WTC11 (cell line): ENCODE measurements around the gene GNL1. TPM values are rescaled to one million over a fixed set of nuclear protein-coding genes. Genes with fewer than 3 reads are reported as not detected.

Source experiments
- ATAC-seq: fragments of 200-7000 bp; cut with Tn5 transposase; 2 replicates; pipeline ENCODE4 v1.10.0; 2021; ENCODE audit warnings: mild to moderate bottlenecking, moderate library complexity
- CTCF ChIA-PET: fragments of 300-600 bp; sonication (Branson Sonifier 250); formaldehyde crosslinking; loops from one replicate; lab custom pipeline; 2021; ENCODE audit warnings: antibody characterized with exemption; lab: Charles Lee
- POLR2A ChIA-PET: fragments of 350-600 bp; sonication (Branson Sonifier 250); formaldehyde crosslinking; loops from one replicate; lab custom pipeline; 2021; ENCODE audit warnings: antibody characterized with exemption; lab: Charles Lee
- DNase-seq: peaks from one replicate; pipeline ENCODE4 v3.0.0; 2021; ENCODE audit warnings: low spot score
- H3K27ac Mint-ChIP-seq: 2 replicates; pipeline ENCODE4 v1.8.0; 2021; ENCODE audit warnings: mixed read lengths
- H3K27me3 Mint-ChIP-seq: 2 replicates; pipeline ENCODE4 v1.8.0; 2021; ENCODE audit warnings: low read depth, mild to moderate bottlenecking, moderate library complexity, mixed read lengths
- H3K36me3 Mint-ChIP-seq: 2 replicates; pipeline ENCODE4 v1.8.0; 2021; ENCODE audit warnings: mixed read lengths
- H3K4me1 Mint-ChIP-seq: 2 replicates; pipeline ENCODE4 v1.8.0; 2022; ENCODE audit warnings: mixed read lengths
- H3K4me3 Mint-ChIP-seq: 2 replicates; pipeline ENCODE4 v1.8.0; 2021; ENCODE audit warnings: mild to moderate bottlenecking, moderate library complexity, mixed read lengths
- H3K9me3 Mint-ChIP-seq: 2 replicates; pipeline ENCODE4 v1.8.0; 2021; ENCODE audit warnings: mixed read lengths
- ATF1 ChIP-seq: sonication (generic); formaldehyde crosslinking; IDR thresholded peaks from 2 replicates; pipeline ENCODE4 v1.8.1; 2023; ENCODE audit warnings: mild to moderate bottlenecking, moderate library complexity, missing genetic modification reagents
- ATF3 ChIP-seq: sonication (generic); formaldehyde crosslinking; conservative IDR thresholded peaks from 2 replicates; pipeline ENCODE4 v1.8.1; 2022; ENCODE audit warnings: mild to moderate bottlenecking, missing genetic modification reagents
- CREB1 ChIP-seq: sonication (generic); formaldehyde crosslinking; IDR thresholded peaks from 2 replicates; pipeline ENCODE4 v1.8.0; 2023; ENCODE audit warnings: mild to moderate bottlenecking, missing genetic modification reagents
- GTF2I ChIP-seq: fragments of 250-450 bp; sonication (Bioruptor Pico); conservative IDR thresholded peaks from 2 replicates; pipeline ENCODE4 v1.4.0; 2021; ENCODE audit warnings: mild to moderate bottlenecking
- JUN ChIP-seq: sonication (generic); formaldehyde crosslinking; IDR thresholded peaks from 2 replicates; pipeline ENCODE4 v1.8.0; 2023; ENCODE audit warnings: mild to moderate bottlenecking, missing genetic modification reagents
- MAX ChIP-seq: sonication (generic); formaldehyde crosslinking; IDR thresholded peaks from 2 replicates; pipeline ENCODE4 v1.8.0; 2022; ENCODE audit warnings: mild to moderate bottlenecking, missing genetic modification reagents
- NFE2L1 ChIP-seq: sonication (generic); formaldehyde crosslinking; IDR thresholded peaks from 2 replicates; pipeline ENCODE4 v1.8.1; 2023; ENCODE audit warnings: missing genetic modification reagents
- RELA ChIP-seq: sonication (generic); formaldehyde crosslinking; IDR thresholded peaks from 2 replicates; pipeline ENCODE4 v1.8.1; 2022; ENCODE audit warnings: missing genetic modification reagents, mild to moderate bottlenecking, borderline replicate concordance
- SMAD4 ChIP-seq: sonication (generic); formaldehyde crosslinking; IDR thresholded peaks from 2 replicates; pipeline ENCODE4 v1.8.0; 2022; ENCODE audit warnings: mild to moderate bottlenecking, missing genetic modification reagents
- SP1 ChIP-seq: sonication (generic); formaldehyde crosslinking; conservative IDR thresholded peaks from 2 replicates; pipeline ENCODE4 v1.8.1; 2022; ENCODE audit warnings: missing genetic modification reagents
- ZBTB21 ChIP-seq: sonication (generic); formaldehyde crosslinking; IDR thresholded peaks from 2 replicates; pipeline ENCODE4 v1.8.1; 2023; ENCODE audit warnings: mild to moderate bottlenecking, missing genetic modification reagents, borderline replicate concordance
- ZNF121 ChIP-seq: sonication (generic); formaldehyde crosslinking; IDR thresholded peaks from 2 replicates; pipeline ENCODE4 v1.8.0; 2023; ENCODE audit warnings: missing genetic modification reagents
- ZNF425 ChIP-seq: fragments of 250-450 bp; sonication (Bioruptor Pico); conservative IDR thresholded peaks from 2 replicates; pipeline ENCODE4 v1.9.0; 2021; ENCODE audit warnings: mild to moderate bottlenecking
- total RNA-seq: library from RNA; stranded (reverse); gene quantifications from 3 replicates; pipeline ENCODE4 v1.2.3, GENCODE V29; 2021
- TF ChIP-seq, protein P1 (sequence below): sonication (generic); formaldehyde crosslinking; IDR thresholded peaks from 2 replicates; pipeline ENCODE4 v1.8.1; 2023; ENCODE audit warnings: mild to moderate bottlenecking, missing genetic modification reagents, moderate library complexity
- TF ChIP-seq, protein P2 (sequence below): fragments of 250-450 bp; sonication (Bioruptor Pico); IDR thresholded peaks from 2 replicates; pipeline ENCODE4 v1.9.0; 2021; ENCODE audit warnings: mild to moderate bottlenecking

GNL1 gene
- total RNA-seq, 1 experiment from 2014 or later: 85.7 TPM

- ChIA-PET POLR2A (no interaction called here), CTCF (interaction anchor here (1.0 to 2.1 kb wide), 4 partner anchors 19 to 31 kb away, joined by 3 to 10 read pairs (median 6); no protein-coding TSS in a partner anchor)
- TF ChIP-seq MAX (no peak), NFE2L1 (CRISPR knock-in tag) (no peak)
- Mint-ChIP-seq H3K36me3 (peaks cover 3% of the 10 kb centered on the region), H3K27ac (no peak overlapping the region), H3K27me3 (no peaks in the 10 kb centered on the region), H3K9me3 (peaks cover 4% of the 10 kb centered on the region), H3K4me1 (peaks cover 29% of the 10 kb centered on the region), H3K4me3 (no peak overlapping the region)
- no peak for DNase-seq
- ATAC-seq: no peak
These were observed 42.8 kb downstream of the GNL1 start for GRCh38 chr6:30513451-30513850.

- ATAC-seq: no peak
- H3K36me3 Mint-ChIP-seq: no peaks in the 10 kb centered on the region
- CTCF ChIA-PET: interaction anchor here (0.8 to 2.9 kb wide), 7 partner anchors 17 to 113 kb away, joined by 3 to 16 read pairs (median 6); no protein-coding TSS in a partner anchor
- peak overlapping the region; percentile 28; the same call in 1 of the 2 replicates for H3K27ac Mint-ChIP-seq
- peaks cover 33% of the 10 kb centered on the region for H3K4me1 Mint-ChIP-seq
- no peak for TF ChIP-seq SP1 (CRISPR knock-in tag)
- TF ChIP-seq ZBTB21: no peak
- TF ChIP-seq, protein P1, sequence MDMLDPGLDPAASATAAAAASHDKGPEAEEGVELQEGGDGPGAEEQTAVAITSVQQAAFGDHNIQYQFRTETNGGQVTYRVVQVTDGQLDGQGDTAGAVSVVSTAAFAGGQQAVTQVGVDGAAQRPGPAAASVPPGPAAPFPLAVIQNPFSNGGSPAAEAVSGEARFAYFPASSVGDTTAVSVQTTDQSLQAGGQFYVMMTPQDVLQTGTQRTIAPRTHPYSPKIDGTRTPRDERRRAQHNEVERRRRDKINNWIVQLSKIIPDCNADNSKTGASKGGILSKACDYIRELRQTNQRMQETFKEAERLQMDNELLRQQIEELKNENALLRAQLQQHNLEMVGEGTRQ (CRISPR knock-in tag): no peak
- TF ChIP-seq CREB1 (CRISPR knock-in tag): no peak
- TF ChIP-seq, protein P2, sequence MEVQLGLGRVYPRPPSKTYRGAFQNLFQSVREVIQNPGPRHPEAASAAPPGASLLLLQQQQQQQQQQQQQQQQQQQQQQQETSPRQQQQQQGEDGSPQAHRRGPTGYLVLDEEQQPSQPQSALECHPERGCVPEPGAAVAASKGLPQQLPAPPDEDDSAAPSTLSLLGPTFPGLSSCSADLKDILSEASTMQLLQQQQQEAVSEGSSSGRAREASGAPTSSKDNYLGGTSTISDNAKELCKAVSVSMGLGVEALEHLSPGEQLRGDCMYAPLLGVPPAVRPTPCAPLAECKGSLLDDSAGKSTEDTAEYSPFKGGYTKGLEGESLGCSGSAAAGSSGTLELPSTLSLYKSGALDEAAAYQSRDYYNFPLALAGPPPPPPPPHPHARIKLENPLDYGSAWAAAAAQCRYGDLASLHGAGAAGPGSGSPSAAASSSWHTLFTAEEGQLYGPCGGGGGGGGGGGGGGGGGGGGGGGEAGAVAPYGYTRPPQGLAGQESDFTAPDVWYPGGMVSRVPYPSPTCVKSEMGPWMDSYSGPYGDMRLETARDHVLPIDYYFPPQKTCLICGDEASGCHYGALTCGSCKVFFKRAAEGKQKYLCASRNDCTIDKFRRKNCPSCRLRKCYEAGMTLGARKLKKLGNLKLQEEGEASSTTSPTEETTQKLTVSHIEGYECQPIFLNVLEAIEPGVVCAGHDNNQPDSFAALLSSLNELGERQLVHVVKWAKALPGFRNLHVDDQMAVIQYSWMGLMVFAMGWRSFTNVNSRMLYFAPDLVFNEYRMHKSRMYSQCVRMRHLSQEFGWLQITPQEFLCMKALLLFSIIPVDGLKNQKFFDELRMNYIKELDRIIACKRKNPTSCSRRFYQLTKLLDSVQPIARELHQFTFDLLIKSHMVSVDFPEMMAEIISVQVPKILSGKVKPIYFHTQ (CRISPR knock-in tag): no peak
- TF ChIP-seq ATF3 (CRISPR knock-in tag): no peak
- TF ChIP-seq JUN (CRISPR knock-in tag): no peak
- no peak for TF ChIP-seq RELA
- TF ChIP-seq SMAD4 (CRISPR knock-in tag): no peak
- no peak for TF ChIP-seq ATF1 (CRISPR knock-in tag)
- no peak for TF ChIP-seq ZNF425 (CRISPR knock-in tag)
- TF ChIP-seq, all 79 proteins: peak for 0
- H3K9me3 Mint-ChIP-seq: no peaks in the 10 kb centered on the region
- POLR2A ChIA-PET: no interaction called here
- DNase-seq: no peak
- no peaks in the 10 kb centered on the region for H3K27me3 Mint-ChIP-seq
- H3K4me3 Mint-ChIP-seq: no peak overlapping the region
These were observed 45.1 kb downstream of the GNL1 start for GRCh38 chr6:30511169-30511546.

GRCh38 chr6:30510419-30511168, 45.7 kb downstream of the GNL1 start:
- ChIA-PET CTCF (interaction anchor here (0.7 to 2.9 kb wide), 10 partner anchors 17 to 113 kb away, joined by 3 to 16 read pairs (median 4); no protein-coding TSS in a partner anchor), POLR2A (no interaction called here)
- Mint-ChIP-seq H3K9me3 (no peaks in the 10 kb centered on the region), H3K4me3 (no peak overlapping the region), H3K4me1 (peaks cover 33% of the 10 kb centered on the region), H3K36me3 (no peaks in the 10 kb centered on the region), H3K27ac (peak overlapping the region; percentile 18; the same call in 1 of the 2 replicates), H3K27me3 (no peaks in the 10 kb centered on the region)
- no peak for DNase-seq
- no peak for ATAC-seq
- TF ChIP-seq ZNF121: peak; percentile 76
- TF ChIP-seq, protein P1 (CRISPR knock-in tag): no peak
- TF ChIP-seq GTF2I: 0 out of 2 replicates have a peak, but pooled peaks have one; percentile 61
